A549 treated with CORT108297 at 1 μM for 4 hours (cell line): ENCODE data around the gene ZAP70. TPM values are rescaled to one million over a fixed set of nuclear protein-coding genes. Genes with fewer than 3 reads are reported as not detected.

Experiments used
- total RNA-seq: library from RNA; stranded (reverse); fragments of 200-300 nt; extraction: Qiagen RNA extraction; gene quantifications from 5 replicates; pipeline ENCODE4 v1.2.3, GENCODE V29; 2022

Gene ZAP70
- 0.03 to 0.15 TPM in 2 of 5 replicates, not detected in the others for total RNA-seq

GRCh38 chr2:97713296-97714083 is at the start of gene ZAP70:
ZAP70 (plus strand) TSS chr2:97713576; CDS start chr2:97724037, 10,461 bp downstream.

GRCh38 chr2:97663962-97664635 is 49.3 kb upstream of the ZAP70 start, which contains the start of gene ACTR1B:
ACTR1B (minus strand) TSS chr2:97664044; CDS start chr2:97663890, 154 bp downstream.

GRCh38 chr2:97669448-97669847 is 43.9 kb upstream of the ZAP70 start, which contains the start of gene C2orf92:
C2orf92 (plus strand) TSS chr2:97669713; CDS start chr2:97669789, 76 bp downstream.

Other genes with a start within 250 kb of the ZAP70 start
- gene ANKRD36B, start 123.7 kb upstream of the ZAP70 start, total RNA-seq, result 4.1 to 5.7 TPM (median 4.8 TPM) in 5 replicates
- gene COX5B, start 67.5 kb upstream of the ZAP70 start, total RNA-seq, result 267 to 330 TPM (median 317 TPM) in 5 replicates
- gene ACTR1B, start 49.5 kb upstream of the ZAP70 start, total RNA-seq, result 30.4 to 48.3 TPM (median 43.8 TPM) in 5 replicates
- gene C2orf92, start 43.9 kb upstream of the ZAP70 start, total RNA-seq, result 0.91 to 1.4 TPM (median 1.1 TPM) in 5 replicates